ENCODE measurements around the gene SIGLEC7.

Gene SIGLEC7

GRCh38 chr19:51157265-51157664 is 15.2 kb downstream of the SIGLEC7 start:
- Histone ChIP-seq H3K14ac (ENCODE audit: low read length) (no peak overlapping the region), H4K12ac (ENCODE audit: low read depth, low read length) (no peak overlapping the region), H4K91ac (ENCODE audit: low read depth, low read length) (no peak overlapping the region), H3K79me2 (ENCODE audit: control insufficient read depth, insufficient read depth, low read length, poor library complexity) (no peaks in the 10 kb centered on the region), H2BK12ac (ENCODE audit: low read length) (no peak overlapping the region), H2AFZ (ENCODE audit: insufficient read depth, low read length, poor library complexity) (no peak overlapping the region), H3K4ac (ENCODE audit: low read depth, low read length) (no peak overlapping the region), H3K4me3 (ENCODE audit: low read depth, low read length) (no peak overlapping the region), H3K18ac (ENCODE audit: low read length) (no peak overlapping the region), H3K9ac (ENCODE audit: low read length) (no peak overlapping the region), H2BK120ac (ENCODE audit: insufficient read depth, low read length, poor library complexity) (no peak overlapping the region), H4K8ac (ENCODE audit: low read depth, low read length) (no peak overlapping the region), H3K36me3 (ENCODE audit: control insufficient read depth in 1 of 2, insufficient read depth in 2 of 2, low read length in 2 of 2) (no peaks in the 10 kb centered on the region), H3K27ac (ENCODE audit: low read depth, low read length) (no peak overlapping the region), H2AK5ac (ENCODE audit: low read length) (no peak overlapping the region), H3K9me3 (ENCODE audit: insufficient read depth, low read depth, low read length) (no peaks in the 10 kb centered on the region), H3K23ac (ENCODE audit: low read length) (no peak overlapping the region), H3K79me1 (ENCODE audit: low read length) (no peaks in the 10 kb centered on the region), H3K4me2 (ENCODE audit: low read length) (no peak overlapping the region), H3K4me1 (ENCODE audit: control insufficient read depth in 1 of 2, insufficient read depth in 2 of 2, low read length in 2 of 2) (peaks cover 0 to 2% of the 10 kb centered on the region in 2 experiments), H3K27me3 (ENCODE audit: insufficient read depth, low read length) (no peaks in the 10 kb centered on the region), H2BK5ac (ENCODE audit: low read depth, low read length, poor library complexity) (no peak overlapping the region)
- WGBS (ENCODE audit: extremely low coverage, insufficient coverage, insufficient read length): no CpG with 5 or more reads among the region's 2 CpGs
- no peak for DNase-seq

DNA sequence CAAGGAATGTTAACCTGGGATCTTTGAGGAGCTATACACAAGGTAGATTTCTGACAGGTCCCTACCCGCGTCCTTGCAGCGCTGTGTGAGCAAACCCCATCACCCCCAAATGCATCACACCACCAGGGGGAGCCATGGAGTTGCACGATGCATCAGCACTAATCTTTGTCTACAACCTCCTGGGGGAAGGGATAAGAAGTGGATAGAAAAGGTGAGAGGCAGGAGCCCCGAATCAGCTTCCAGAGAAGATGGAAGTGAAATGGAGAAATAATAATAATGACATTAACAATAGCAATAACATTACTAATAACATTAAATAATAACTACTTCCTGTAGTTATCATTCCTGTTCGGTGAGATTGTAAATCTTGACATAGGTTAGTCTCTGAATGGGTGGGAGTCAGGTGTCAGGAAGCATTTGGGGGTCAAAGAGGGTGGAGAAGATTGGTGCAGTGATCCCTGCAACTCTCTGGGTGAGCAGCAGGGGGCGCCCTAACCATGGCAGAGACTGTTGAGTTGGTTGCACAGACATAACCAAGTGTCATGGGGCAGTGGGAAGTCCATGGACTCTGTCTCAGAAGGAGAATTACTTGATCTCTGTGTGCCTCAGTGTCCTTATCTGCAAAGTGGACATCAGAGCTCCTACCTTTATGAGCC is 16.5 kb downstream of the SIGLEC7 start:
- no peak overlapping the region for H2AK5ac ChIP-seq (ENCODE audit: low read length)
- no peak overlapping the region for H4K8ac ChIP-seq (ENCODE audit: low read depth, low read length)
- no peak overlapping the region for H3K23ac ChIP-seq (ENCODE audit: low read length)
- H3K4me3 ChIP-seq (ENCODE audit: low read depth, low read length): no peak overlapping the region
- no peak overlapping the region for H3K9ac ChIP-seq (ENCODE audit: low read length)
- no peak overlapping the region for H3K14ac ChIP-seq (ENCODE audit: low read length)
- no peaks in the 10 kb centered on the region for H3K9me3 ChIP-seq (ENCODE audit: insufficient read depth, low read depth, low read length)
- H3K4ac ChIP-seq (ENCODE audit: low read depth, low read length): no peak overlapping the region
- H3K79me1 ChIP-seq (ENCODE audit: low read length): no peaks in the 10 kb centered on the region
- H3K4me2 ChIP-seq (ENCODE audit: low read length): no peak overlapping the region
- H3K4me1 ChIP-seq (ENCODE audit: control insufficient read depth in 1 of 2, insufficient read depth in 2 of 2, low read length in 2 of 2): peaks cover 0 to 2% of the 10 kb centered on the region in 2 experiments
- DNase-seq: peak in 1 of 2 donors; percentile 39
- WGBS (ENCODE audit: extremely low coverage, insufficient coverage, insufficient read length): no CpG with 5 or more reads among the region's 7 CpGs
- no peak overlapping the region for H4K12ac ChIP-seq (ENCODE audit: low read depth, low read length)
- no peak overlapping the region for H2AFZ ChIP-seq (ENCODE audit: insufficient read depth, low read length, poor library complexity)
- H2BK5ac ChIP-seq (ENCODE audit: low read depth, low read length, poor library complexity): no peak overlapping the region
- H3K36me3 ChIP-seq (ENCODE audit: control insufficient read depth in 1 of 2, insufficient read depth in 2 of 2, low read length in 2 of 2): no peaks in the 10 kb centered on the region
- H2BK12ac ChIP-seq (ENCODE audit: low read length): no peak overlapping the region
- no peaks in the 10 kb centered on the region for H3K79me2 ChIP-seq (ENCODE audit: control insufficient read depth, insufficient read depth, low read length, poor library complexity)
- H3K27ac ChIP-seq (ENCODE audit: low read depth, low read length): no peak overlapping the region
- no peak overlapping the region for H4K91ac ChIP-seq (ENCODE audit: low read depth, low read length)
- no peaks in the 10 kb centered on the region for H3K27me3 ChIP-seq (ENCODE audit: insufficient read depth, low read length)
- H2BK120ac ChIP-seq (ENCODE audit: insufficient read depth, low read length, poor library complexity): no peak overlapping the region
- H3K18ac ChIP-seq (ENCODE audit: low read length): no peak overlapping the region

DNA sequence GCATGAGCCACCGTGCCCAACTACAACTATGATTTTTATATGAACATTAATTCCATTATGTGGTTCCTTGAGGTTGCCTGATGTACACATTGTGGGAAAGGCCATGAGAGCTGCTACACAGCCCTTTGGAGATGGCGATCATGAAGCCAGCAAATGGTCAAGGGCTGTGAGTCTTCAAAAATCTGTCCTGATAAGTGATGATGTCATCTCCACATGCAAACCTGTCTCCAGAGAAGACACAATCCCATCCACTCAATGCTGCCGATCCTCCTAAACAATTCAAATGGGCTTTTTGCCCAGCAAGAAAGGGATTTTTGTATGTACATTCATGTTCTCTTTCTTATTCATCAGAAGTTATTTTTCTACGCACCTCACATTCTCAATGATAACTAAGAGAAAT is 17.6 kb downstream of the SIGLEC7 start:
- H2AK5ac ChIP-seq (ENCODE audit: low read length): no peak overlapping the region
- H3K27me3 ChIP-seq (ENCODE audit: insufficient read depth, low read length): no peaks in the 10 kb centered on the region
- no peak overlapping the region for H4K8ac ChIP-seq (ENCODE audit: low read depth, low read length)
- H3K4me1 ChIP-seq (ENCODE audit: control insufficient read depth in 1 of 2, insufficient read depth in 2 of 2, low read length in 2 of 2): peaks cover 0 to 2% of the 10 kb centered on the region in 2 experiments
- H3K27ac ChIP-seq (ENCODE audit: low read depth, low read length): no peak overlapping the region
- H3K4me2 ChIP-seq (ENCODE audit: low read length): no peak overlapping the region
- no CpG with 5 or more reads among the region's 4 CpGs for WGBS (ENCODE audit: extremely low coverage, insufficient coverage, insufficient read length)
- H3K79me2 ChIP-seq (ENCODE audit: control insufficient read depth, insufficient read depth, low read length, poor library complexity): no peaks in the 10 kb centered on the region
- H2BK12ac ChIP-seq (ENCODE audit: low read length): no peak overlapping the region
- no peak overlapping the region for H3K18ac ChIP-seq (ENCODE audit: low read length)
- no peak overlapping the region for H3K9ac ChIP-seq (ENCODE audit: low read length)
- no peaks in the 10 kb centered on the region for H3K36me3 ChIP-seq (ENCODE audit: control insufficient read depth in 1 of 2, insufficient read depth in 2 of 2, low read length in 2 of 2)
- H3K79me1 ChIP-seq (ENCODE audit: low read length): no peaks in the 10 kb centered on the region
- H2BK5ac ChIP-seq (ENCODE audit: low read depth, low read length, poor library complexity): no peak overlapping the region
- H3K9me3 ChIP-seq (ENCODE audit: insufficient read depth, low read depth, low read length): no peaks in the 10 kb centered on the region
- H2AFZ ChIP-seq (ENCODE audit: insufficient read depth, low read length, poor library complexity): no peak overlapping the region
- no peak for DNase-seq
- H4K12ac ChIP-seq (ENCODE audit: low read depth, low read length): no peak overlapping the region
- no peak overlapping the region for H4K91ac ChIP-seq (ENCODE audit: low read depth, low read length)
- no peak overlapping the region for H3K14ac ChIP-seq (ENCODE audit: low read length)
- H2BK120ac ChIP-seq (ENCODE audit: insufficient read depth, low read length, poor library complexity): no peak overlapping the region
- H3K4ac ChIP-seq (ENCODE audit: low read depth, low read length): no peak overlapping the region
- H3K23ac ChIP-seq (ENCODE audit: low read length): no peak overlapping the region
- no peak overlapping the region for H3K4me3 ChIP-seq (ENCODE audit: low read depth, low read length)

GRCh38 chr19:51161266-51161665 is 19.2 kb downstream of the SIGLEC7 start:
- Histone ChIP-seq H4K91ac (ENCODE audit: low read depth, low read length) (no peak overlapping the region), H2BK120ac (ENCODE audit: insufficient read depth, low read length, poor library complexity) (no peak overlapping the region), H3K36me3 (ENCODE audit: control insufficient read depth in 1 of 2, insufficient read depth in 2 of 2, low read length in 2 of 2) (no peaks in the 10 kb centered on the region), H3K9ac (ENCODE audit: low read length) (no peak overlapping the region), H3K79me1 (ENCODE audit: low read length) (no peaks in the 10 kb centered on the region), H3K4ac (ENCODE audit: low read depth, low read length) (no peak overlapping the region), H3K79me2 (ENCODE audit: control insufficient read depth, insufficient read depth, low read length, poor library complexity) (no peaks in the 10 kb centered on the region), H4K12ac (ENCODE audit: low read depth, low read length) (no peak overlapping the region), H2BK5ac (ENCODE audit: low read depth, low read length, poor library complexity) (no peak overlapping the region), H3K4me3 (ENCODE audit: low read depth, low read length) (no peak overlapping the region), H3K4me2 (ENCODE audit: low read length) (no peak overlapping the region), H3K23ac (ENCODE audit: low read length) (no peak overlapping the region), H3K9me3 (ENCODE audit: insufficient read depth, low read depth, low read length) (no peaks in the 10 kb centered on the region), H3K27me3 (ENCODE audit: insufficient read depth, low read length) (no peaks in the 10 kb centered on the region), H3K4me1 (ENCODE audit: control insufficient read depth in 1 of 2, insufficient read depth in 2 of 2, low read length in 2 of 2) (peaks cover 0 to 2% of the 10 kb centered on the region in 2 experiments), H3K27ac (ENCODE audit: low read depth, low read length) (no peak overlapping the region), H4K8ac (ENCODE audit: low read depth, low read length) (no peak overlapping the region), H2AK5ac (ENCODE audit: low read length) (no peak overlapping the region), H2AFZ (ENCODE audit: insufficient read depth, low read length, poor library complexity) (no peak overlapping the region), H3K14ac (ENCODE audit: low read length) (no peak overlapping the region), H2BK12ac (ENCODE audit: low read length) (no peak overlapping the region), H3K18ac (ENCODE audit: low read length) (no peak overlapping the region)
- DNase-seq: no peak
- no CpG with 5 or more reads among the region's 1 CpG for WGBS (ENCODE audit: extremely low coverage, insufficient coverage, insufficient read length)
